Left forelimb (tissue), 1 donor: ENCODE results near the gene BICDL1.
"Not testable (repeated sequence)": the region's sequence is repeated elsewhere in the genome, so short reads cannot be mapped to it uniquely, and the experiment has no call there.

Source experiments
- DNase-seq: peaks from one replicate; pipeline ENCODE4 v3.0.0-alpha.2; 2018; ENCODE audit warnings: low spot score

Gene BICDL1

GRCh38 chr12:120006258-120006975 is 17.4 kb downstream of the BICDL1 start:
- no peak for DNase-seq

GRCh38 chr12:120007272-120007671 is 18.2 kb downstream of the BICDL1 start:
- DNase-seq: no peak

GRCh38 chr12:120010661-120011230 is 21.7 kb downstream of the BICDL1 start:
- no peak for DNase-seq

GRCh38 chr12:120012067-120012621 is 23.1 kb downstream of the BICDL1 start:
- DNase-seq: no peak

GRCh38 chr12:120013659-120014380 is 24.8 kb downstream of the BICDL1 start:
- no peak for DNase-seq

- not testable (repeated sequence) for DNase-seq
Observed at GRCh38 chr12:120014381-120014735, 25.3 kb downstream of the BICDL1 start.

GRCh38 chr12:120015313-120015712 is 26.3 kb downstream of the BICDL1 start:
- DNase-seq: no peak

GRCh38 chr12:120016199-120016598 is 27.2 kb downstream of the BICDL1 start:
- not testable (repeated sequence) for DNase-seq

- no peak for DNase-seq
Observed at GRCh38 chr12:120019197-120019596, 30.2 kb downstream of the BICDL1 start.

- no peak for DNase-seq
Observed at GRCh38 chr12:120019938-120020337, 30.9 kb downstream of the BICDL1 start.

- no peak for DNase-seq
Observed at GRCh38 chr12:120024193-120024592, 35.2 kb downstream of the BICDL1 start.

- DNase-seq: no peak
Observed at GRCh38 chr12:120025640-120026039, 36.6 kb downstream of the BICDL1 start.

- DNase-seq: no peak
Observed at GRCh38 chr12:120032242-120032641, 43.2 kb downstream of the BICDL1 start.

GRCh38 chr12:120037851-120038250 is 48.8 kb downstream of the BICDL1 start:
- no peak for DNase-seq

- no peak for DNase-seq
Observed at GRCh38 chr12:120039711-120040110, 50.7 kb downstream of the BICDL1 start.

- no peak for DNase-seq
Observed at GRCh38 chr12:120041386-120042231, 52.6 kb downstream of the BICDL1 start.

GRCh38 chr12:120045367-120045766 is 56.3 kb downstream of the BICDL1 start:
- not testable (repeated sequence) for DNase-seq

GRCh38 chr12:120047072-120047471 is 58.0 kb downstream of the BICDL1 start:
- DNase-seq: no peak

GRCh38 chr12:120048263-120048662 is 59.2 kb downstream of the BICDL1 start:
- no peak for DNase-seq

- DNase-seq: no peak
Observed at GRCh38 chr12:120049426-120049825, 60.4 kb downstream of the BICDL1 start.

GRCh38 chr12:120051535-120051934 is 62.5 kb downstream of the BICDL1 start:
- no peak for DNase-seq

GRCh38 chr12:120054293-120054692 is 65.3 kb downstream of the BICDL1 start:
- DNase-seq: no peak
